Activated CD8-positive, alpha-beta T cell treated with anti-CD3 and anti-CD28 coated beads, Interleukin-2, amount 10 ng/mL, durations not matched to agents 7 days and 5 days (primary cell): ENCODE results near the gene PCGF2. TPM values are rescaled to one million over a fixed set of nuclear protein-coding genes. Genes with fewer than 3 reads are reported as not detected.
A peak's percentile ranks its signal among the peaks of the same experiment; 100 is the strongest.

ENCODE experiments used
- ATAC-seq: fragments of 150-1000 bp; cut with Tn5 transposase; one replicate; pipeline ENCODE4 v1.10.0; 2021; ENCODE audit warnings: moderate library complexity
- CTCF ChIA-PET: fragments of 350-600 bp; sonication (Branson Sonifier 250); formaldehyde crosslinking; loops from one replicate; lab custom pipeline; 2021; ENCODE audit warnings: antibody characterized with exemption; lab: Charles Lee
- POLR2A ChIA-PET: fragments of 350-600 bp; sonication (Branson Sonifier 250); formaldehyde crosslinking; loops from one replicate; lab custom pipeline; 2021; ENCODE audit warnings: antibody characterized with exemption; lab: Charles Lee
- DNase-seq: peaks from one replicate; pipeline ENCODE4 v3.0.0-alpha.2; 2020
- H3K27ac Mint-ChIP-seq: one replicate; pipeline ENCODE4 v1.8.0; 2021; ENCODE audit warnings: mild to moderate bottlenecking, mixed read lengths
- H3K27me3 Mint-ChIP-seq: one replicate; pipeline ENCODE4 v1.8.0; 2021; ENCODE audit warnings: low read depth, mixed read lengths
- H3K36me3 Mint-ChIP-seq: one replicate; pipeline ENCODE4 v1.8.0; 2021; ENCODE audit warnings: low read depth, mixed read lengths
- H3K4me1 Mint-ChIP-seq: one replicate; pipeline ENCODE4 v1.8.0; 2021; ENCODE audit warnings: low read depth, mixed read lengths
- H3K4me3 Mint-ChIP-seq: one replicate; pipeline ENCODE4 v1.8.0; 2021; ENCODE audit warnings: mild to moderate bottlenecking, mixed read lengths
- H3K9me3 Mint-ChIP-seq: one replicate; pipeline ENCODE4 v1.8.0; 2022; ENCODE audit warnings: mixed read lengths; ENCODE audit not compliant: insufficient read depth
- total RNA-seq, 2 experiments: library from RNA; stranded (reverse); gene quantifications; one replicate each; pipeline ENCODE4 v1.2.3, GENCODE V29; 2021

PCGF2 gene
- total RNA-seq, 2 experiments from 2014 or later: 0.63 to 0.70 TPM

GRCh38 chr17:38779965-38780752 is 32.0 kb upstream of the PCGF2 start:
- H3K4me1 Mint-ChIP-seq: peaks cover 8% of the 10 kb centered on the region
- H3K9me3 Mint-ChIP-seq: no peaks in the 10 kb centered on the region
- no peak for ATAC-seq
- ChIA-PET CTCF (interaction anchor here (1.2 kb wide), 1 partner anchor 221 kb away, joined by 3 read pairs; no protein-coding TSS in a partner anchor), POLR2A (interaction anchor here (0.6 kb wide), 1 partner anchor 89 kb away, joined by 4 read pairs; no protein-coding TSS in a partner anchor)
- peaks cover 49% of the 10 kb centered on the region for H3K36me3 Mint-ChIP-seq
- DNase-seq: no peak
- no peak overlapping the region for H3K4me3 Mint-ChIP-seq
- H3K27me3 Mint-ChIP-seq: no peaks in the 10 kb centered on the region
- no peak overlapping the region for H3K27ac Mint-ChIP-seq

- CTCF ChIA-PET: interaction anchor here (0.6 to 1.0 kb wide), 2 partner anchors 13 to 16 kb away, joined by 3 read pairs; no protein-coding TSS in a partner anchor
- ATAC-seq (no peak), DNase-seq (no peak)
- POLR2A ChIA-PET: no interaction called here
- no peak overlapping the region for H3K27ac Mint-ChIP-seq
- H3K9me3 Mint-ChIP-seq: no peaks in the 10 kb centered on the region
- H3K27me3 Mint-ChIP-seq: no peaks in the 10 kb centered on the region
- peaks cover 8% of the 10 kb centered on the region for H3K4me1 Mint-ChIP-seq
- H3K4me3 Mint-ChIP-seq: no peak overlapping the region
- peaks cover 49% of the 10 kb centered on the region for H3K36me3 Mint-ChIP-seq
These were observed 29.6 kb upstream of the PCGF2 start for GRCh38 chr17:38777641-38778250.

GRCh38 chr17:38773258-38773657 is 25.1 kb upstream of the PCGF2 start:
- no peak for DNase-seq
- POLR2A ChIA-PET: no interaction called here
- H3K27ac Mint-ChIP-seq: peak overlapping the region; percentile 25
- no peak overlapping the region for H3K4me3 Mint-ChIP-seq
- H3K27me3 Mint-ChIP-seq: no peaks in the 10 kb centered on the region
- CTCF ChIA-PET: no interaction called here
- no peaks in the 10 kb centered on the region for H3K9me3 Mint-ChIP-seq
- no peaks in the 10 kb centered on the region for H3K4me1 Mint-ChIP-seq
- peaks cover 51% of the 10 kb centered on the region for H3K36me3 Mint-ChIP-seq
- no peak for ATAC-seq

GRCh38 chr17:38768417-38768816 is 20.3 kb upstream of the PCGF2 start:
- POLR2A ChIA-PET: no interaction called here
- Mint-ChIP-seq H3K27me3 (no peaks in the 10 kb centered on the region), H3K9me3 (no peaks in the 10 kb centered on the region), H3K4me1 (no peaks in the 10 kb centered on the region), H3K27ac (no peak overlapping the region), H3K36me3 (peaks cover 71% of the 10 kb centered on the region), H3K4me3 (no peak overlapping the region)
- ATAC-seq: no peak
- CTCF ChIA-PET: no interaction called here
- no peak for DNase-seq

GRCh38 chr17:38766341-38766740 is 18.2 kb upstream of the PCGF2 start:
- ChIA-PET POLR2A (interaction anchor here (1.2 kb wide), 1 partner anchor 58 kb away, joined by 3 read pairs; no protein-coding TSS in a partner anchor), CTCF (interaction anchor here (1.4 kb wide), 1 partner anchor 217 kb away, joined by 3 read pairs; no protein-coding TSS in a partner anchor)
- no peak for ATAC-seq
- no peak for DNase-seq
- no peaks in the 10 kb centered on the region for H3K27me3 Mint-ChIP-seq
- H3K36me3 Mint-ChIP-seq: peaks cover 76% of the 10 kb centered on the region
- H3K4me3 Mint-ChIP-seq: no peak overlapping the region
- no peaks in the 10 kb centered on the region for H3K9me3 Mint-ChIP-seq
- H3K27ac Mint-ChIP-seq: peak overlapping the region; percentile 40
- H3K4me1 Mint-ChIP-seq: peaks cover 6% of the 10 kb centered on the region

GRCh38 chr17:38762231-38762630 is 14.1 kb upstream of the PCGF2 start:
- ATAC-seq: no peak
- no peak for DNase-seq
- H3K4me3 Mint-ChIP-seq: no peak overlapping the region
- POLR2A ChIA-PET: interaction anchor here (1.0 to 1.4 kb wide), 2 partner anchors 9 to 10 kb away, joined by 3 to 4 read pairs; partner anchors contain the start of gene PSMB3
- peak overlapping the region; percentile 62 for H3K27ac Mint-ChIP-seq
- peaks cover 26% of the 10 kb centered on the region for H3K4me1 Mint-ChIP-seq
- CTCF ChIA-PET: interaction anchor here (0.6 to 2.3 kb wide), 19 partner anchors 9 to 474 kb away, joined by 3 to 6 read pairs (median 4); partner anchors contain the start of genes CWC25, LASP1NB and PSMB3
- H3K36me3 Mint-ChIP-seq: peaks cover 65% of the 10 kb centered on the region
- H3K27me3 Mint-ChIP-seq: no peaks in the 10 kb centered on the region
- H3K9me3 Mint-ChIP-seq: no peaks in the 10 kb centered on the region

GRCh38 chr17:38761612-38762011 is 13.5 kb upstream of the PCGF2 start:
- peak overlapping the region; percentile 62 for H3K27ac Mint-ChIP-seq
- DNase-seq: peak; percentile 67
- peak; percentile 70 for ATAC-seq
- POLR2A ChIA-PET: interaction anchor here (1.4 kb wide), 1 partner anchor 10 kb away, joined by 4 read pairs; the partner anchor contains the start of gene PSMB3
- H3K4me3 Mint-ChIP-seq: no peak overlapping the region
- peaks cover 60% of the 10 kb centered on the region for H3K36me3 Mint-ChIP-seq
- peaks cover 26% of the 10 kb centered on the region for H3K4me1 Mint-ChIP-seq
- H3K27me3 Mint-ChIP-seq: no peaks in the 10 kb centered on the region
- no peaks in the 10 kb centered on the region for H3K9me3 Mint-ChIP-seq
- CTCF ChIA-PET: interaction anchor here (0.6 to 2.3 kb wide), 18 partner anchors 8 to 474 kb away, joined by 3 to 6 read pairs (median 4); partner anchors contain the start of genes CWC25, LASP1NB and PSMB3

GRCh38 chr17:38753071-38753506 is 5.0 kb upstream of the PCGF2 start:
- peaks cover 37% of the 10 kb centered on the region for H3K4me1 Mint-ChIP-seq
- CTCF ChIA-PET: interaction anchor here (1.0 to 1.7 kb wide), 5 partner anchors 9 to 400 kb away, joined by 3 to 4 read pairs (median 4); partner anchors contain the start of gene LASP1

GRCh38 chr17:38752308-38753070 is 4.4 kb upstream of the PCGF2 start, which contains the start of gene PSMB3:
PSMB3 (plus strand) TSS chr17:38752741; CDS start chr17:38752827, 86 bp downstream.
- POLR2A ChIA-PET: interaction anchor here (0.6 to 1.5 kb wide), 9 partner anchors 8 to 973 kb away, joined by 3 to 9 read pairs (median 4); partner anchors contain the start of genes CWC25 and MLLT6
- Mint-ChIP-seq H3K36me3 (peaks cover 30% of the 10 kb centered on the region), H3K27me3 (peaks cover 29% of the 10 kb centered on the region), H3K4me3 (peak within 1 kb of the TSS; percentile 99), H3K4me1 (peaks cover 39% of the 10 kb centered on the region), H3K9me3 (no peaks in the 10 kb centered on the region), H3K27ac (peak within 1 kb of the TSS; percentile 99)
- DNase-seq: peak; percentile 99
- CTCF ChIA-PET: interaction anchor here (0.7 to 2.8 kb wide), 16 partner anchors 10 to 412 kb away, joined by 3 to 18 read pairs (median 4); partner anchors contain the start of gene LASP1
- ATAC-seq: peak; percentile 88

More at GRCh38 chr17:38753071-38753506, 5.0 kb upstream of the PCGF2 start:
- no peak for DNase-seq
- H3K4me3 Mint-ChIP-seq: peak overlapping the region; percentile 99
- no peaks in the 10 kb centered on the region for H3K9me3 Mint-ChIP-seq
- peaks cover 30% of the 10 kb centered on the region for H3K36me3 Mint-ChIP-seq
- H3K27ac Mint-ChIP-seq: peak overlapping the region; percentile 99
- ATAC-seq: no peak
- POLR2A ChIA-PET: no interaction called here
- H3K27me3 Mint-ChIP-seq: peaks cover 26% of the 10 kb centered on the region

- ATAC-seq (peak; percentile 36), DNase-seq (peak; percentile 89)
- H3K9me3 Mint-ChIP-seq: no peaks in the 10 kb centered on the region
- POLR2A ChIA-PET: interaction anchor here (0.6 to 1.5 kb wide), 10 partner anchors 9 to 972 kb away, joined by 3 to 9 read pairs (median 4); partner anchors contain the start of genes CWC25 and MLLT6
- CTCF ChIA-PET: interaction anchor here (0.7 to 2.8 kb wide), 16 partner anchors 10 to 413 kb away, joined by 3 to 18 read pairs (median 4); partner anchors contain the start of gene LASP1
- H3K27ac Mint-ChIP-seq: peak overlapping the region; percentile 99
- peak overlapping the region; percentile 99 for H3K4me3 Mint-ChIP-seq
- peaks cover 30% of the 10 kb centered on the region for H3K36me3 Mint-ChIP-seq
- peaks cover 41% of the 10 kb centered on the region for H3K4me1 Mint-ChIP-seq
- peaks cover 30% of the 10 kb centered on the region for H3K27me3 Mint-ChIP-seq
These were observed 3.7 kb upstream of the PCGF2 start for GRCh38 chr17:38751808-38752307.
